HG03439 (cell line): ENCODE measurements around the gene TMEM260.
"Not testable (repeated sequence)": the region's sequence is repeated elsewhere in the genome, so short reads cannot be mapped to it uniquely, and the experiment has no call there.

Experiments
- ATAC-seq: cut with Tn5 transposase; IDR thresholded peaks from one replicate; pipeline ENCODE4 v1.9.1; 2021; ENCODE audit warnings: mild to moderate bottlenecking, moderate library complexity; ENCODE audit not compliant: unreplicated experiment

Gene TMEM260

DNA sequence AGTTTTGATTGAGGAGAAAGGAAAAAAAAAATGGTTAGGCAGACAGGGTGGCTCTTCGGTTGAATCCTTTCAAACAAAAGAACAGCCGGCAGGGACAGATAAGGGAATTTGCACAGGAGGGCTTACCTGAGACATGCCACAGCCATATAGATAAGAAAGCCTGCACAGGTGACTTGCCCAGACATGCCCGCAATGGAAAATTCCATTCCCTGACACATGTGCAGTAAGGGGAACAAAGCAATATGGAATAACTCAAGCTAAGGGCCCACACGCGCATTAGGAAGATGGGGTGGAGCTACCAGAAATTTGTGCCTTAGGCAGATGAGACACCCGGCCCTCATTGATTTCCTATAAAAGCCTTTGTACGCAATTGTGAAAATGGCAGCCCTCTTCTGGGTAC lies 86.7 kb downstream of the TMEM260 start:
- no peak for ATAC-seq

- no peak for ATAC-seq
These were observed 87.1 kb downstream of the TMEM260 start for GRCh38 chr14:56666716-56667115.

DNA sequence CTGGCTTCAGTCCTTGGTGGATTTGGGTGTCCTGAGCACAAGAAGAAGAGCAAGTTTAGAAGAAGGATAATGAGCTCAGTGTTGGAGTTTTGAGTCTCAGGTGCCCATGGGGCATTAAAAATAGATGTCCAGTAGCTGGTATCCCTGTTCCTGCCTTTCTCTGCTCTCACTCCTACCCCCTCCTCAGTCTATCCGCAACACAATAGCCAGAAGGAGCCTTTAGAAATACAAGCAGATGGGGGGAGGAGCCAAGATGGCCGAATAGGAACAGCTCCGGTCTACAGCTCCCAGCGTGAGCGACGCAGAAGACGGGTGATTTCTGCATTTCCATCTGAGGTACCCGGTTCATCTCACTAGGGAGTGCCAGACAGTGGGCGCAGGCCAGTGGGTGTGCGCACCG lies 87.7 kb downstream of the TMEM260 start:
- ATAC-seq: not testable (repeated sequence)

DNA sequence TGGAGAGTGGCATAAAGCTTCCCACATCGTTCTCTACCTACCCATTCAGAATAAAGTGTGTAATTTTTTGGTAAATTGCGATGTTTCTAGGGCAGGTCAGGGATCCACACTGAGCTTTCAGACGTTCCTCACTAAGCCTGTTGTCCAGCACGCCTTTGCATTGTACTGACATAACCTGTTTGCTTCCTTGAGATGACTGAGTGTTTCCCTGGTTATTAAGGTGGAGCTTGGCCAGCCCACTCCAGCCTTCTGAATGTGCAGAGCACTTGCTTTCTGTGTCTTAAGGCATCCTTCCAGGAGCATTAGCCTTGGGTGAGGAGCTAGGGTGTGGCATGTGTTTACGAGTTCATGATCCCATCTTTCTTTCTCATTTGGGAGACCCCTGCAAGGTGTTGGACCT lies 96.4 kb downstream of the TMEM260 start:
- no peak for ATAC-seq

DNA sequence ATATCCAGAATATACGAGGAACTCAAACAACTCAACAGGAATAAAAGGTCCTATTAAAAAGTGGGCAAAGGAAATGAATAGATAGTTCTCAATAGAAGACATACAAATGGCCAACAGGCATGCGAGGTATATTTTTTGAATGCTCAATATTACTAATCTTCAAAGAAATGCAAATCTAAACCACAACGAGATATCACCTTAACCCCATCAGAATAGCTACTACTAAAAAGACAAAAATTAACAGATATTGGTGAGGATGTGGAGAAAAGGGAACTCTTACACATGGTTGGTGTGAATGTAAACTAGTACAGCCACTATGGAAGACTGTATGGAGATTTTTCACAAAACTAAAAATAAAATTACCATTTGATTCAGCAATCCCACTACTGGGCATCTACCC lies 99.2 kb downstream of the TMEM260 start:
- no peak for ATAC-seq

DNA sequence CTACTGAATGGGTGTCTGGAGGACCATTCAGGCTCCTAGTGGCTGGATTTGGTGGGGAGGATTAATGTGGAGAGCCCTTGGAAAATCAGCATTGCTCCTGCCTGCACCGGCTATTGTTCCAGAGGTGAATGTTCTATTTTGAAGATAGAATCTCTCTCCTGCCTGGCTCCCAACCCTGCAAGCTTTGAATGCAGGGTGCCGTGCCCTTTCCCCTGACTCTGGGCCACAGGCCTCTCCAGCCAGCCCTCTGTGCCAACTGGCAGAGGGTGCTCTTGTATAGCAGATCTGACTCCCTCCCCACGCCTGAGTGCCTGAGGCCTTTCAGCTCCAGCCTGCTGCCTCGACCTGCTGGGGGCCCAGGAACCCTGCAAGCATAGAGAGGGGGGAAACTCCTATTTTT lies 106.8 kb downstream of the TMEM260 start:
- no peak for ATAC-seq

GRCh38 chr14:56687123-56687522 lies 107.5 kb downstream of the TMEM260 start:
- ATAC-seq: no peak

DNA sequence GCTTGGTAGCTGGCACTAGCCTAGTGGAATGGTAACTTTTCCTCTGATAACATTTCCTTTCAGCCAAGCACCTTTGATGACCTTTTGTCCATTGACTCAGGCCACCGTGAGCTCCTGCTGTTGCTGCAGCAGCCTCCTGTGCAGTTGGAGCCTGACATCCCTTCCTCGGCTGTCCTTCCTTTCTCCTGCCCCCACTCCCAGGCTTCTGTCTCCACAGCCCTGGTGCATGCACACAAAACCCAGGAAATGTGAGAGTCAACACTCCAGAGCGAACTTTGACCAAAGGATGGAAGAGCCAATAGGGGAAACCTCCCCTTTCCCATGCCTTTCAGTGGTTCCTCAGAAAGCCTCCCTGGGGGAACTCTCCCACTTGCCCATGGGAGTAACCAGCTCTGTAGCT lies 115.0 kb downstream of the TMEM260 start:
- ATAC-seq: no peak

- not testable (repeated sequence) for ATAC-seq
These were observed 115.6 kb downstream of the TMEM260 start for GRCh38 chr14:56695216-56695615.
